ENCODE results near the gene PRH1.

The PRH1 gene

GRCh38 chr12:10867381-10867780, 16.7 kb downstream of the PRH1 start:
- no peak for TF ChIP-seq CTCF (IDR thresholded peaks at IDR 0.05)
- DNase-seq (ENCODE audit: low spot score), result no peak
- Histone ChIP-seq H3K27ac (no peak overlapping the region), H3K4me3 (no peak overlapping the region)

- Histone ChIP-seq H3K4me3 (no peak overlapping the region), H3K27ac (no peak overlapping the region)
- no peak for DNase-seq (ENCODE audit: low spot score)
- no peak for TF ChIP-seq CTCF (IDR thresholded peaks at IDR 0.05)
Observed at GRCh38 chr12:10863512-10864218, 20.4 kb downstream of the PRH1 start.

- no peak for TF ChIP-seq CTCF (IDR thresholded peaks at IDR 0.05)
- no peak for DNase-seq (ENCODE audit: low spot score)
- Histone ChIP-seq H3K27ac (no peak overlapping the region), H3K4me3 (no peak overlapping the region)
Observed at GRCh38 chr12:10861366-10861765, 22.7 kb downstream of the PRH1 start.

- TF ChIP-seq CTCF (IDR thresholded peaks at IDR 0.05), result no peak
- Histone ChIP-seq H3K4me3 (no peak overlapping the region), H3K27ac (no peak overlapping the region)
- DNase-seq (ENCODE audit: low spot score), result no peak
Observed at GRCh38 chr12:10855807-10856206, 28.2 kb downstream of the PRH1 start.

GRCh38 chr12:10853776-10854175, 30.3 kb downstream of the PRH1 start:
- Histone ChIP-seq H3K27ac (no peak overlapping the region), H3K4me3 (no peak overlapping the region)
- TF ChIP-seq CTCF (IDR thresholded peaks at IDR 0.05), result no peak
- no peak for DNase-seq (ENCODE audit: low spot score)

GRCh38 chr12:10851243-10851858, 32.7 kb downstream of the PRH1 start:
- no peak for TF ChIP-seq CTCF (IDR thresholded peaks at IDR 0.05)
- Histone ChIP-seq H3K27ac (no peak overlapping the region), H3K4me3 (no peak overlapping the region)
- DNase-seq (ENCODE audit: low spot score), result no peak

GRCh38 chr12:10849425-10849878, 34.6 kb downstream of the PRH1 start, which contains the start of gene PRR4:
TSS of gene PRR4 (minus strand) at chr12:10849475. CDS start at chr12:10849437, 38 bp downstream.
- no peak for TF ChIP-seq CTCF (IDR thresholded peaks at IDR 0.05)
- H3K4me3 ChIP-seq, result no peak within 1 kb of the TSS
- DNase-seq (ENCODE audit: low spot score), result no peak
- no peak within 1 kb of the TSS for H3K27ac ChIP-seq
